GM21367 (cell line): ENCODE measurements around the gene CELSR1.

Source experiments
- ATAC-seq: cut with Tn5 transposase; IDR thresholded peaks from one replicate; pipeline ENCODE4 v1.9.1; 2021; ENCODE audit not compliant: unreplicated experiment

Gene CELSR1

DNA sequence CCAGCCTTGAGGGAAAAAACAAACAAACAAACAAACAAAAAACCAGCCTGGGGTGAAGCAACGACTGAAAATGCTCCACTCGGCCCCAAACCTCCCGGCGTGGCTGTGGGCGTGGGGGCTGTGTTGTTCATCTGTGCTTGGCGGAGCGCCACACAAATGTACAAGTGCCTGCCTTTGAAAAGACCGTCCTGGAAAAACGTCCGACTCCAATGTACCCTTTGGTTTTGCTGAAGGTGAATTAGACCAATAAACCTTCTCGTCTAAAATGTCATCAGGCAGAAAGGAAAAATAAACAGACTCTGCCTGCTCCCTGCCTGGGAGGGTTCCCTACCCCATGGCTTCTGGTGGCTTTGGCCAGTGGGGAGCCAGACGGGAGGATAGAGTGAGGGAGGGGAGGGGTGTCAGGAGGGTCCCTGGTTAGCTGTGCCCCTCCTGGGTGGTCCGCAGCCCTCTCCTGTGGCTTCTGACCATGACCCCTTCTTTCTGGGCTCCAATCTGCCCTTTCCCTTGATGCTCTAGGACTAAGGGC is 108.0 kb downstream of the CELSR1 start:
- ATAC-seq, result no peak

DNA sequence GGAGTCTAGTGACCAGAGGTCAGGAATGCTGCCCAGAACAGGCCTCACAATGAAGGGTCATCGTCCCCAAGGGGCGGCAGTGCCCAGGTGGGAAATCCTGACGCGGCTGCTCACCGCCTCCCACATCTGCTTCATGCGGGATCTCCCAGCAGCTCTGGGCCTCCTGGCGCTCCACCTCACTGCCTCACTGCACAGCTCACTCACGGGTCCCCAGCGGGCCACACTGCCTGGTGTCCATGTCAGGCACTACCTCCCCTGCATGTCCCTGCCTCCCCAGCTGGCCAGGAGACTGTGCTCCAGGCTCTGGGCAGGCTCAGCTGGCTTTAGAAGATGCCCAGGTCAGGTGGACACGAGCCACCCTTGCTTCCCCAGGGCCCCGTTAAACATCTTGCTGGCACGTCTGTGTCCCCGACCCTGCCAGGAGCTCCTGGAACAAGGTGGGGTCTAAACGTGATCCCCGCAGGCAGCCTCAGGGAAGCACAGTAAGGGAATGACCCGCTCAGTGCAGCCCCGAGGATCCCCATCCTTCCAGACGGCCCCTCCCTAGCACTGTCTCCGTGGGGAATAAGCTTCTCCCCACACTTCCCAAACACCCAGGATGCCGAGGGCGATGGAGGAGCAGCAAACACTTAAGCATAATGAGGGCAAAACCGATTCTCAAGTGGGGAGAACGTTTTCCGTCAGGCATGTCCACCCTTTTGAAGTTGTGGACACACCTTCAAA is 108.7 kb downstream of the CELSR1 start:
- ATAC-seq, result no peak

DNA sequence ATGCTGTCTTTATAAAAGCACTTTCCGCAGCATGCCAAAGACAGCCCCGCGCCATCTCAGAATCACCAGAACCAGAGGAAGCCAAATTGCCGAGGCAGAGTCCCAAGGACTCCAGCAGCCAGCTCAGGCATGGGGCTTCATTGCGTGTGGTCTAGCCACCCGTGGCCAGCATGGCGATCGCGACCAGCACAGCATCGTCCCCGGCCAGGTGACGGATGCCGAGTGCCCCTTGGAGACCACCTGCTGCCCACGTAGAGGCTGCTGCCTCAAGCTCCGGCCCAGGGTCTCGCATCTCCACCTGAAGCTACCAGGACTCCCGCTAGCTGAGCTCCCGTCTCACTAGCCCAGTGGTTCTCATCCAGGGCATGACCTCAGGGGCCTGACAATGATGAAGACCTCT is 109.2 kb downstream of the CELSR1 start:
- no peak for ATAC-seq

DNA sequence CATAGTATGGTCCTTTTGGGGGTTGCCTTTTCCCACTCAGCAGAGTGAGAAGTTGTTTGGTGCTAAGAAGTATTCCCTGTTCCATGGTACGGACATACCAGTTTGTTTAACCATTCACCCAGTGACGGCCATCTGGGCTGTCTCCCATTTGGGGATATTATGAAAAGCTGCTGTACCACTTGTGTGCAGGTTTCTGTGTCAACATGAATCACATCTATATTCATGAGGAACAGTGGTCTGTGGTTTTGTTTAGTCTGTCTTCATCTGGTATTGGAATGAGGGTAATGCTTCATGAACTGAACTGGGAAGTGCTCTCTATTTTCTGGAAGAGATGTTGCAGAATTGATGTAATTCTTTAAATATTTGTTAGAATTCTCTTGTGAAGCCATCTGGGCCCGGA is 112.4 kb downstream of the CELSR1 start:
- ATAC-seq, result no peak

DNA sequence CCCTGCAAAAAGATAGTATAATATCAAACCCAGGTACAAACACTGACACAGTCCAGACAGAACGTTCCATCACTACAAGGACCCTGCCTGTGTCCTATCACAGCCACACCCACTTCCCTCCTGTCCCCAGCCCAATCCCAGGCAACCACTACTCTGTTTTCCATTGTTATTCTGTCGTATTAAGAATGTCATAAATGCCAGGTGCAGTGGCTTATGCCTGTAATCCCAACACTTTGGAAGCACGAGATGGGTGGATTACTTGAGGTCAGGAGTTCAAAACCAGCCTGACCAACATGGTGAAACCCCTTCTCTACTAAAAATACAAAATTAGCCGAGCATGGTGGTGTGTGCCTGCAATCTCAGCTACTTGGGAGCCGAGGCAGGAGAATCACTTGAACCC is 112.9 kb downstream of the CELSR1 start:
- ATAC-seq, result no peak

DNA sequence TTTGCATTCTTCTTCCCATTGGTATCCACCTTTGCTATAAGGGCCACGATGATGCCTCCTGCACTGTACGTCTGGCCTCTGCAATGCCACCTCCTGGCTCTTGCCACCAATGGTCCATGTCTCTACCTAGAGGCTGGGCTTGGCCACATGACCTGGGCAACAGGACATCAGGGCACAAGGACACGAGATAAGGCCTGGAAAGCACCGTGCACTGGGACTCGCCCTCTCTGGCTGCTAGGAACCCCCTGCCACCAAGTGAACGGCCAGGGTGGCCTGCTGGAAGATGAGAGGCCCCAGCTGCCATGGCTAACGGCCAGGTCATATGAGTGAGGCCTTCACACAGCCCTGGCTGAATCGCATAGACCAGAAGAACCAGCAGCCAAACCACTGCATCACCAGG is 114.5 kb downstream of the CELSR1 start:
- ATAC-seq, result no peak

DNA sequence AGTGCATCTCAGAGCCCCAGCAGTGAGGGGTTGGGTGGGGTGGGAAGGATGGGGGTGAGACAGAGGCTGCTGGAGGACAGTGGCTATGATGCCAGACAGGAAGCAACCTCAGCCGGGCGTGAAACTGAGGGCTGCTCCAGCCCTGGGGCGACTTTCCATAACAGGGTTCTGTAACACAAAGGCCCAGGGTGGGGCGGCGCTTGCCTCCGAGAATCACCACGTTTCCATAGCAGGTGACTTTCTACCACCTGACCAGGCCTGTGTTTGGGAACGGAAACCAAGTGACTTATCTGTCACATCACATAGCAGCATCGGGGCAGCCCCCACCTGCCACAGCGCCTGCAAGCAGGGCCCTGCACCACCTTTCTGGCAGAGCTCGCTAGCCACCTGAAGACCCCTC is 116.2 kb downstream of the CELSR1 start:
- ATAC-seq, result no peak

DNA sequence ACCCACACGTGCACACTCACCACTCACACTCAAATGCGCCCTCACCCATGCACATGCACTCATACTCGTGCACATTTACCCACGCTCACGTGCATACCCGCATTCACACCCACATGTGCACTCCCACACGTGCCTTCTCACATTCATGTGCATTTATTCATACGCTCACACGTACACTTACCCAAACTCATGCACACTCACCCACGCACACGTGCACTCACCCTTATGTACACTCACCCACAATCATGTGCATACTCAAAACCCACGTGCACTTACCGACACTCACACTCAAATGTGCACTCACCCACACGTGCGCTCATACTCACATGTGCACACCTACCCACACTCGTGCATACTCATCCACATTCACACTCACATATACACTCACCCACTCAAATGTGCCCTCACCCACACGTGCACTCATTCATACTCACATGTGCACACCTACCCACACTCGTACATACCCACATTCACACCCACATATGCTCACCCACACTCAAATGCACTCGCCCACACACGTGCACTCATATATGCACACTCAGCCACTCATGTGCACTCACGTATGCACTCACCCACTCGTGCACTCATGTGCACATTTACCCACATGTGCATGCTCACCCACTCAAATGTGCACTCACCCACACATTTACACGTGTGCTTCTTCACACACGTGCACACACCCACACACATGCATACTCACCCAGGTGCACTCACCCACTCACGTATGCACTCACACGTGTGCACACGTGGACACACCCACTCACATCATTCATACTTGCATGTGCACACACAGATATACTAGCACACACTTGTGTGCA is 117.5 kb downstream of the CELSR1 start:
- ATAC-seq, result no peak

DNA sequence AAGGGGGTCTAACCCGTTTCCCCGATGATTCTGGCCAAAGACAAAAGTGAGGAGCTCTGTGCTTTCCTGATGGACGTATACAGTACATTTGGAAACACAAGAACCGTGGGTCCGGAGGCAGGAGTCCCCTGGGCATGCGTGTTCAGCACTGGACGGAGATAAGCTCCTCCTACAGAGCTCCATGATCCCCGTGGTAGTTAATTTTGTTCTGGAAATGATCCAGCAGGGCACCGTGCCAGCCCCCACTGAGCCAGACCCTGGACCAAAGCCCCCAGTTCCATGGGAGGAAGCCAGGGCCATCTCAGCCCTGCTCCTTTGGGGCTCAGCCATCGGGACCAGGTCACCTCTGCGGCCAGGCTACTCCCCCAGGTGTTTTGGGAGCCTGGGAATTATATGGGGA is 118.6 kb downstream of the CELSR1 start:
- no peak for ATAC-seq

DNA sequence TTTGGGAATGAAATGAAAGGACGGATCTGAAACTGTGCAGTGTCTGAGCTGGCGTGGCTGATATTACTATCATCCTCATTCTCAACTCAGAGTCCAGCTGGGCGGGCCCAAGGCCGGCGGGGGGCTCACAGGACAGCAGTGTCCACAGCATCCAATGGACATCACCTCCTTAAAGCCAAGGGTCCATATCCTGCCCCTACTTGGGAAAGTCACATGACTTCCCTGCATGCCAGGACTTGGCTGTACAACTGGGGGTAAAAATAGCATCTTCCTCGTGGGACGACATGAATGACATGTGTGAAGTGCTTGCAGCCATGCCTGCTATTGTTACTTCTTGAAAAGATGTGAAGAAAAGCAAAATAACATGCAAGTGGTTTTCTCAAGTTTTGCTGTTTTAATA is 119.7 kb downstream of the CELSR1 start:
- ATAC-seq, result no peak

DNA sequence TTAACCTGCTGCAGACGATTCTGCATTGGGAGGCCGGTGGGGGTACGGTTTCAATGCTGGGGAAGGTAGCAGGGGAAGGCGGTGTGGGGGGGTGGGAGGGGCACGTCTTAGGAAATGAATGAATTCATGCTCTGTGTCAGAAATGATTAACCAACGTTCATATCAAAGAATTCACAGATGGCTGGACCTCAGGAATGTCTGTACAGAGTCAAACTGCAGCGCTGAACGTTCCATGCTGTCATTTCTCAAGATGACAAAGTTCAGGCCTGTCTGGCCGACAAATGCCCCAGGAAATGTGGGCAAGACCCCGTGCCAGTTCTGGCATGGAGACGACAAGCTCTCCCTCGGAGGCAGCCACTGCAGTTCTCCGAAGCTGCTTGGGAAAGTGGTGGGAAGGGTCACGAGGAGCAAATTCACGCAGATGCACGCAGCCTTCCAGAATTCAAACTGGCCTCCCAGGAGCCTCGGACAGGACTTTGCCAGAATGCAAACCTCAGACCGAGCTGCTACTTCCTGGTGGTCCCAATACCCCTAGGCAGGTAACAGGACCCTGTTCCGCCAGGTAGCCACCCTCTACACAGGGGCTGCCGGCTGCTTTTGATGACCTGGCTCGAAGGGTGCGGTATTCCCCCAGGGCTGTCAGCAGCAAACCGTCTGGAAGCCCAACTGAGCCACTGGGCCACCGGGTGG is 120.4 kb downstream of the CELSR1 start:
- ATAC-seq, result no peak

DNA sequence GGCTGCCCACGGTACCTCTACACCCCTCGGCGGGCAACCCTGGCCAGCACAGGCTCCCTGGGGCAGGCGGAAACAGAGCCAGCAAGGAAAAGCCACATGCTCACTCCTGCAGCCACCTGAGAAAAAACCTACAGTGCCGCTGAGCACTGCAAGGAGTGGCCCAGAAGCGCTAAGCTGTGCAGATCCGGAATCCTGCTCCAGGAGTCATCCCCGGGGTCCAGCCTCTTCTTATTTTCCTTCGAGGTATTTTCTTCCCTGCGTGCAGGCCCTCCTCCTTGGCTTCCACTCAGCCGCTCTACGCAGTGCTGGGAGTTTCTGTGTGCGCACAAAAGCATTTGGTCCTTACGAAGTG is 120.9 kb downstream of the CELSR1 start:
- no peak for ATAC-seq

DNA sequence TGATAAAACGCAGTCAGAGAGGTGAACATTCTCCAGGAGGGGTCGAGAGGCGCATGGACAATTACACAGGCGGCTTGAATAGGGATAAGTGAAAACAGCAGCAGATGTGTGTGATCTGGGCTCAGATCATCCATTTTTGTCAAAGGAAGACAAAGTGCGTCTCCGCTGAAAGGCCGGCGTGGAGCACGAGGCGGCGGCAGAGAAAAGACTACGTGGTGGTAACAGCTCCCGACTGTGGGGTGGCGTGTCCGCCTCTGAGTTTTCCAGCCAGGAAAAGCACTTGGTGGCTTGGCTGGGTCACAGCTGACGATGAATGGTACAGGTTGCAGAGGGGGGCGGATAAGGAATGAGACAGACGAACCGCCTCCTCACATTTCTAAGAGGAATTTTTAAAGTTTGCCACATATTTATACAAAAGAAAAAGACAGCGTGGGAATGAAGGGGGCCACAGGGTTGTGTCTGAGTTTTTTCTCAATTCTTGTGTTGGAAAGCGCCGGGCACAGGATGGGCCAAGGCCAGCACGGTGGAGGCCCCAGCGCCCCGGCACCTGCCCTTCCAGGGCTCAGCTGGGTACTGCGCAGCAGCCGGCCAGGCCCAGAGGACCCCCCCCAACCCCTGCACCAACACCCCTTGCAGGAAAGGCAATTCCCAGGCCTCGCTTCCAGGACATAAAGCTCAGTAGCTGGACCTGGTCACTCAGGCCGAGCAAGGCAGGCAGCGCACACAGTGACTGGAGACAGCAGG is 121.5 kb downstream of the CELSR1 start:
- no peak for ATAC-seq

DNA sequence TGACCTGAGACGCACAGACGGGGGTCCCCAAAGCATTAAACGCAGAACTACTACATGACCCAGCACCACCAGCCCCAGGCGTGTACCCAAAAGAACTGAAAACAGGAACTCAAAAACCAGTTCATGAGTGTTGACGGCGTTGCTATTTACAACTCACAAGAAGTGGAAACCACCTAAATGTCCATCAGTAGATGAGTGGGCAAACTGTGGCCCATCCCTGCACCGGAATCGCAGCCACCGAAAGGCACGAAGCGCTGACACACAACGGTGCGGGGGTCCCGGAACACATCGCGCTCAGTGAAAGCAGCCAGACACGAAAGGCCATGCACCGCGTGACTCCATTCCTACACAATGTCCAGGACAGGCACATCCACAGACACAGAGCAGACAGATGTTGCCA is 122.7 kb downstream of the CELSR1 start:
- no peak for ATAC-seq

DNA sequence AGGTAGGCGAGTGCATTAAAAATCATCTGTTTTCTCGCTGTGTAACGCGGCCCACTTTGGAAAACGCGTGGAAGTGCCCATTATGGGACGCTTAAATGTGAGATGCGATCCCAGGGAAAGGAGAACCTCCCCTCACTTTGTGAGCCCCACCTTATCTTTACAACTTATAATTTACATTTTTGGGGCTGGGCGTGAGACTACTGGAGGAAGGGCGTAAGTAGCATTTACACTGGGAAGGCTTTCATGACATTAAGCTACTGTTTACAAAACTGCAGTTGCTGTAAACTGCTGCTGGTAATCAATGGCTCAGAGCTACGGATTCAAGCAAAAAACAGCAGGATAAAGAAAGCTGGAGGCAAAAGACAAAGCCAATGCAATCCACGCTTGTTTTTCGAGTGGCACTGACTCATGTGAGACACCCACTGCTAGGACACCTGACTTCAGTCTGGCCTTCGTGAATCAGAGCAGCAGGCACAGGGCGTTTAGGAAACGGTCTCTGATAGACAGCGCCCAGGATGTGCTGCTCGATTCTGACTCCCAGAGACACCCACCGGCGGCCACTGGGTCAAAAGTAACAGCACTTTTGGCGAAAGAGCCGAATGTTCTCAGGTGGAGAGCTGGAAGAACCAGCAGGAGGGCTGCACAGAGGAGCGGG is 123.6 kb downstream of the CELSR1 start:
- ATAC-seq, result no peak

DNA sequence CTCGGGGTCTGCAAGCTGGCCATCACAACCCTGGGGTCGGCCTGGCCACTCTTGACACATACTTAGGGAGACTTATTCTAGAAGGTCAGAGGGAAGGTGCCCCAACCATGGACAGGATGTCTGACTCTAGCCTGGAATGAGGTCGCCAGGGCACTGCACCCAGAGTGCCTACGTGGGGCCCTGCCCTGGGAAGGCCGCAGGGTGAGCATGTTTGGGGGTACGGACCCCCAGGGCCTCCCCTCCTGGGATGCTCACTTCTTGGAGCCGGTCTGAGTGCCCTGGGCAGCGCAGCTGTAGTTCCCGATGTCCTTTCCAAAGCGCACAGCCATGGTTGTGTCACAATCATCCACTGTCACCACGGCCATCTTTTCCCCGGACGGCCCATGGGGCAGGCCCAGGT is 126.1 kb downstream of the CELSR1 start:
- ATAC-seq, result no peak

DNA sequence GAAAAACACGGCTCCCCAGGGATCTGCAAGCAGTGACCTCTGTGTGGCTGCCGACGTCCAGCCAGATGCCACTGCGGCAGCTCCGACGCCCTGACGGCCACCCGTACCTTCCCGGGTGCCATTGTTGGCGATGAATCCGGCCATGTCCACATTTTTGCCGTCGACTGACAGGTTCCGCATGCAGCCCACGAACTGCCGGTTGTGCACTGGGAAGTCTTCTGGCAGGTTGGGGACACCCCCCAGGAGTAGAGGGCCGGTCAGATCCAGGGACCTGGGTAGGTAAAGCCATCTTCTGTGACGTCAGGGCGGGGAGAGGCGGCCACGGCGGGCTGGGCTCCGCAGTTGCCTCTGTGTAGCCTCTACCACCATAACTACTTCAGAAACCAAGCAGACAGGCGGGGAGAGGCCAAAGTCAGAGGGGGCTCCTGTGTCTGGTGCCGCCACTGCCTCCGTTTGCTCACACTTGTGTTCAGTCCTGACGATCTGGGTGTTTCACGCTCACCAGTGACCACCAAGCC is 127.1 kb downstream of the CELSR1 start:
- ATAC-seq, result no peak

DNA sequence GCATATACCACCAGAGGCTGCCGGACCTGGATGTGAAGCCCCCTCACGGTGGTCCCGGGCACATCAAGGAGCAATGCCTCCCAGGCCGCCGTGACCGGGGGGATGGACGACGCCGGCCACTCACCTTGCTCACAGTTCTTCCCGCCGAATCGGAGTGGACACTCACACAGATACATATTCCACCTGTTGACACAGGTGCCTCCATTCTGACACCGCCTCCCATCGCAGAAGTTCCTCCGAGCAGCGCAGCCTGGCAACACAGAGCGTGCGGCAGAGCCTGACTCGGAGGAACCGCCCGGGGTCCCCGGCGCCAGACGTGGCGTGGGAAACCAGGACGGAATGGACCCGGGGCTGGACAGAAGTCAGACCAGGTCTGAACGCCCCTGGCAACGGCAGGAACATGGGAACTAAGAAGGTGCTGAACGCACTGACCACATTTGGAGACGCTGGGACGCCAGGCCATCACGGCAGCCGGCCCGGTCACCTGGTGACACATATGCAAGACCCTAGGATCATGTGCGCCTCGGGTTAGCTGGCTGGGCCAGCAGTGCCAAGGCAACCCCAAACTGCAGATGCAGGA is 127.7 kb downstream of the CELSR1 start:
- no peak for ATAC-seq

DNA sequence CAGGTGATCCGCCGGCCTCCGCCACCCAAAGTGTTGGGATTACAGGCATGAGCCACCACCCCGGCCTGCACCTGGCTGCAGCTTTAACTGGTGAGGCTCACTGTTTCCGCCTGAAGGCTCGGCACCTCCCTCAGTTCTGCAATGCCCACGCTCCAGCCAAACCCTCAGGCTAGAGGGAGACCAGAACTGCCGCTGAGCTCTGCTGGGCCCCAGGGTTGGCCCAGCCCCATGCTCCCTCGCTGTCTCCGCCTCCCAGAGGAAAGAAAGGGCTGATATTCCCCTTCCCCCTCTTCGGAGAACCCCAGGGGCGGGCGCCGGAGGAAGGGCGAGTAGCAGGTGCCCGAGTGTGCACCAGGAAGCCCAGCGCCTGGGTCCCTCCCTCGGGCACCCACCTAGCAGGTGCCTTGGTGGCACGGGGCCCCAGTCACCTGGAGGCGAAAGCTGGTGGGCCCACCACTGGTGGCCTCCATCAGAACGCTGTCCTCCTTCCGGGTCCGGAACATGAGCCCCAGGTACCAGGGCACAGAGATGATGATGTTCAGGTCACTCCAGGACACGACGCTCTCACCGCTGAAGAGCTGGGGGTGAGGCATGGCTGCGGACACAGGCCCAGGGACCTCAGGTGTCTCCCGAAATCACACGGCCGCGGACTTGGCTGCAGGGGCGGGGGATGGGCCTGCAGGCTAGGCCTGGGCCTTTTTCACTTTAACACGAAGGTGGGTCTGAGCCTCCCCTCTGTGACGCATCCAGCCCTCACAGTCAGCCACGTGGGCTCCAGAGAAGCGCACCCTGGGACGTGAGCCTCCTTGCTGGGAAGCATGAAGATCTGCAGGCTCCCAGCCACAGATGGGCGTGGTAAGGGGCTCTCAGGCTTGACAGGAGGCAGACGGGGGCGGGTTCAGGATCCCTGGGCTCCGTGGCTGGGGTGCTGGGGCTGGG is 128.6 kb downstream of the CELSR1 start:
- no peak for ATAC-seq
